H7 (cell line): ENCODE measurements around the gene ATXN7L1. TPM values are rescaled to one million over a fixed set of nuclear protein-coding genes. Genes with fewer than 3 reads are reported as not detected.
A peak's percentile ranks its signal among the peaks of the same experiment; 100 is the strongest.

Source experiments
- DNase-seq: peaks from one replicate; pipeline ENCODE4 v3.0.0; 2012
- H3K27me3 ChIP-seq: 2 replicates; pipeline ENCODE4 v1.6.0; 2011; ENCODE audit warnings: mild to moderate bottlenecking, low read length; ENCODE audit not compliant: control insufficient read depth, insufficient read depth
- H3K36me3 ChIP-seq: replicated peaks from 2 replicates; pipeline ENCODE4 v1.5.1; 2011; ENCODE audit warnings: low read length; ENCODE audit not compliant: control insufficient read depth, insufficient read depth
- H3K4me3 ChIP-seq: 2 replicates; pipeline ENCODE4 v1.5.1; 2011; ENCODE audit warnings: low read depth, mild to moderate bottlenecking, control low read depth, low read length, moderate library complexity; ENCODE audit not compliant: insufficient read depth
- total RNA-seq: library from RNA; depleted of rRNA; stranded (reverse); fragments of >200 nt; shearing (Covaris generic); gene quantifications from 2 replicates; pipeline ENCODE4 v1.2.3, GENCODE V29; 2014

The ATXN7L1 gene
- total RNA-seq, 1 experiment from 2014 or later: 10.8 TPM

DNA sequence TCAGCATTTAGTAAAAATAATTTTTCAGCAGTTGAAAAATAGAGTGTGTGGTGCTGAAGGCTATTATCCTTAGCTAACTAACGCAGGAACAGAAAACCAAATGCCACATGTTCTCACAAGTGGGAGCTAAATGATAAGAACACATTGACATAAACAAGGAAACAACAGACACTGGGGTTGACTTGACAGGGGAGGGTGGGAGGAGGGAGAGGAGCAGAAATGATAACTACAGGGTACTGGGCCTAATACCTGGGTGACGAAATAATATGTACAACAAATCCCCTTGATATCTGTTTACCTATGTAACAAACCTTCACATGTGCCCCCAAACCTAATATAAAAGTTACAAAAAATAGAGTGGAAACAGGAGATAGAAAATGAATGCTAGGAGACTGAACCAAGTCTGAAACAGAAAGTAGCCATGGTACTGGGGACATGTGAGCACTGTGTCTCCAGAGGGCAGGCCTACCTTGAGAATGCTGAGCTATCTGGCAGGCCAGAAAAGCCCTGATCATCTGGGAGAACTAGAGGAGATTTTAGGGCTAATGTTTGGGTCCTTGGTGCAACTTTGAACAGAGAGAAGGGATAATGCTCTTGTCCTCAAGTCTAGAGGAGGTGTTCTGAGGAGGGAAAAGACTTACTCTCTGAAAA, 290.4 kb downstream of the ATXN7L1 start:
- DNase-seq: no peak
- no peaks in the 10 kb centered on the region for H3K27me3 ChIP-seq
- H3K4me3 ChIP-seq: no peak overlapping the region
- H3K36me3 ChIP-seq: no peaks in the 10 kb centered on the region

DNA sequence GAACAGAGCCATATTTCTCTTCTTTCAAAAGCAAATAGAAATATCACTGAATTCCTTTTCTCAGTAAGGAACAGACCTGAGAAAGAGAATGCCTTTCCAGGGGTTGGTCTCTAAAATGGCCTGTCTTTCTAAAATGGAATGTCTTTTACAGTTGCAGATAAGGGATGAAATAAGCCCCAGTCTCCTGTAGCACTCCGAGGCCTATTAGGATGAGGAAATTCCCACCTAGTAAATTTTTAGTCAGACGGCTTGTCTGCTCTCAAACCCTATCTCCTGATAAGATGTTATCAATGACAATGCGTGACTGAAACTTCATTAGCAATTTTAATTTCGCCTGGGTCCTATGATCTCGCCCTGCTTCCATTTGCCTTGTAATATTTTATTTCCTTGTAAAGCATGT, 292.2 kb downstream of the ATXN7L1 start:
- no peaks in the 10 kb centered on the region for H3K27me3 ChIP-seq
- no peak for DNase-seq

DNA sequence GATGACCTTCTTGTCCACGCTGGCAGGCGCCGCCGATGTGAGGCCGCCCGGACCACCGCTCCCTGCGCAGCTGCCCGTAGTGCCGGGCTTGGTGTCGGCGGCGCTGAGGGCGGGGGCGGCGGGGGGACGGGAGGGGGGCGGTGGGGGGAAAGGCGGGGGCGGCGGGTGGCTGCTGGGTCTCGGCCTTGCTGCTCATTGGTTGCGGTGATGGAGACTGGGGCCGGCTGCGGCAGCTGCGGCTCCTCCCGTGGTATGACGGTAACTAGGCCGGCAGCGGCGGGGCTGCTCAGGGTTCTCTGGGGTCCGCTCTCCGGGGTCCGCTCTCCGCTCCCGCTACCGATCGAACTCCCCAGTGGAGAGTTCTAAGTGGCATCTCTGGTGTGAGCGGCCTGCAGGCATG, 293.3 kb downstream of the ATXN7L1 start:
- no peak overlapping the region for H3K4me3 ChIP-seq
- no peaks in the 10 kb centered on the region for H3K36me3 ChIP-seq
- H3K27me3 ChIP-seq: no peaks in the 10 kb centered on the region
- no peak for DNase-seq

More for the DNA sequence above, 292.2 kb downstream of the ATXN7L1 start:
- Histone ChIP-seq H3K4me3 (no peak overlapping the region), H3K36me3 (no peaks in the 10 kb centered on the region)

GRCh38 chr7:105581066-105581811, 295.2 kb downstream of the ATXN7L1 start, which contains the start of gene EFCAB10:
EFCAB10 (minus strand) TSS chr7:105581493; CDS start chr7:105581463, 30 bp downstream.
- DNase-seq: peak; percentile 96
- no peaks in the 10 kb centered on the region for H3K36me3 ChIP-seq
- H3K4me3 ChIP-seq: peak within 1 kb of the TSS; percentile 63
- no peaks in the 10 kb centered on the region for H3K27me3 ChIP-seq

GRCh38 chr7:105580022-105580740, 296.2 kb downstream of the ATXN7L1 start:
- DNase-seq: no peak
- H3K36me3 ChIP-seq: no peaks in the 10 kb centered on the region
- no peaks in the 10 kb centered on the region for H3K27me3 ChIP-seq
- H3K4me3 ChIP-seq: no peak overlapping the region; the same call in 1 of the 2 replicates

DNA sequence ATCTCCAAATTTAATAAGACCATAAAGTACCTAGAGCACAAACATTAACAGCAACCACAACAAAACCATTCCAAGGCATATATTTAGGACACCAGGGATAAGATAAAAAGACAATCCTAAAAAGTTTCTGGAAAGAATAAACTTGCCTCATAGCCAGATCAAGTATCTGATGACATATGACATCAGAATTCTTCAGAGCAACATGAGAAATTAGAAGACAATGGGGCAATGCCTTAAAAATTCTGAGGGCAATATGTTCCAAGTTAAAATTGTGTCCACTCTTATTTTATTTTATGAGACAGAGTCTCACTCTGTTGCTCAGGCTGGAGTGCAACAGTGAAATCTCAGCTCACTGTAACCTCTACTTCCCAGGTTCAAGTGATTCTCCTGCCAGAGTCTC, 297.9 kb downstream of the ATXN7L1 start:
- Histone ChIP-seq H3K36me3 (no peaks in the 10 kb centered on the region), H3K4me3 (no peak overlapping the region), H3K27me3 (no peaks in the 10 kb centered on the region)
- DNase-seq: no peak

DNA sequence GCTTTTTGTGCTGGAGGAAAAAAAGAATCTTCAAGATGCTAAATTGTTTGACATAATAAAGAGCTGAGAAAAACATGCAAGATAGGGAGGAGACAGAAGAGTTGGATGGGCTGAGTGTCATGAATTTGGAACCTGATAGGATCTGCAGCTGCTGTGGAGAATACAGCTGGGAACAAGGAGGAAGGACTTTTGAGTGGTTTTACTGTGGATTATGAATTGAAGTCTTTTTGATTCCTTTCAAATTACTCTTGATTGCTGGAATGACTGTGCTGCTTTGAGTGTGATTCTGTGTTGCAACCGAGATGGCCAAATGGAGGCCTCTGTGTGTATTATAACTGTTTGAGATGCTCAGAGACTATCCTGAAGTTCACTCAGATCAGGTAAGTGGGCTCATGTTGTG, 299.1 kb downstream of the ATXN7L1 start:
- Histone ChIP-seq H3K36me3 (no peaks in the 10 kb centered on the region), H3K27me3 (no peaks in the 10 kb centered on the region), H3K4me3 (no peak overlapping the region)
- DNase-seq: no peak

GRCh38 chr7:105571891-105572290, 304.5 kb downstream of the ATXN7L1 start:
- Histone ChIP-seq H3K4me3 (no peak overlapping the region), H3K36me3 (peaks cover 2% of the 10 kb centered on the region), H3K27me3 (no peaks in the 10 kb centered on the region)
- DNase-seq: no peak

GRCh38 chr7:105567821-105568220, 308.6 kb downstream of the ATXN7L1 start:
- DNase-seq: no peak
- H3K36me3 ChIP-seq: peaks cover 5% of the 10 kb centered on the region

DNA sequence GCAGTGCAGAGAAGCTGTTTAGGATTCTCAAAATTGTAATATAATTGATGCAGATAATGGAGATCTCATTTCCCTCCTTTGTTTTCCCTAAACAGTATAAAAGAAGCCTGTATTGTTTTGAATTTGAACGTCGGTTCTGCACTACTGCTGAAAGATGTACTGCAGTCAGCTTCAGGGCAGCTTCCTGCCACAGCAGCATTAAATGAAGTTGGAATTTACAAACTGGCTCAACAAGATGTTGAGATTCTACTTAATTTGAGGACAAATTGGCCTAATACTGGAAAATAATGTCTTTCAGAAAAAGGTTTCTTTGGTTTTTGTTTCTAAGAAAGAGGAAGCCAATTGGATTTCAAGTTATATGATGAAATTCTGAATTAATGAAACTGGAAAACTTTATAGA, 309.4 kb downstream of the ATXN7L1 start:
- Histone ChIP-seq H3K4me3 (no peak overlapping the region), H3K27me3 (no peaks in the 10 kb centered on the region), H3K36me3 (peaks cover 5% of the 10 kb centered on the region)
- no peak for DNase-seq

More at GRCh38 chr7:105567821-105568220, 308.6 kb downstream of the ATXN7L1 start:
- no peaks in the 10 kb centered on the region for H3K27me3 ChIP-seq
- no peak overlapping the region for H3K4me3 ChIP-seq

DNA sequence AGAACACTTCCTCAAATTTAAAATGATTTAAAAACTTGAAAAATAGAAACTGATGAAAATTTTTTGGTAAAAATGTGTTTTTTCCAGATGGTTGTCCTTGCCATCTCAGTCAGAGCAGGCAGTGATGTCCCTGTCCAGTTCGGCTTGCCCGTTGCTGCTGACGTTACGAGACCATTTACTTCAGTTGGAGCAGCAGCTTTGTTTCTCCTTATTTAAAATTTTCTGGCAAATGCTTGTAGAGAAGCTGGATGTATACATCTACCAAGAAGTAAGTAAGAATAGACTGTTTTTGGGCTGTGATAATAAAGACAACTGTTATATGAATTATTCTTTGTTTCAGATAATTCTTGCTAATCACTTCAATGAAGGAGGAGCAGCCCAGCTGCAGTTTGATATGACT, 311.2 kb downstream of the ATXN7L1 start:
- DNase-seq: no peak
- peaks cover 5% of the 10 kb centered on the region for H3K36me3 ChIP-seq
- H3K4me3 ChIP-seq: no peak overlapping the region
- H3K27me3 ChIP-seq: no peaks in the 10 kb centered on the region

DNA sequence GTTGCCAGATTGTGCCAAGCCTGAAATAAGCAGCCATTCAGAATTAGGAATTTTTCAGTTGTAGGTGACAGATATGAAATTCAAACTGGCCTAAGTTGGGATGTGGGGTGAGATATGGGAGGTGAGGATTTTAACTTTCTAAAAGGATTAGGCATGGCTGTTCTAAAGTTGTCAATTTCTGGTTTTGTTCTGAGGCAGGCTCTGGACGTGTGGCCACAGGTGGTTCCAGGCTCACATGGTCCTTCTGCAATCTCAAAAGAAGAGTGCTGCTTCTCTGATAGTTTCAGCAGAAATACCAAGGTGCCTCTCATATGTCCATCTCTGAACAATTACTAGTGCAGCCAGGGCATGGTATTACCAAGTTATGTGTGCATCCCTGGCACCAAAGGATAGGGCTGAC, 316.5 kb downstream of the ATXN7L1 start:
- no peak overlapping the region for H3K4me3 ChIP-seq
- no peak for DNase-seq
- H3K36me3 ChIP-seq: peaks cover under 1% of the 10 kb centered on the region
- no peaks in the 10 kb centered on the region for H3K27me3 ChIP-seq
